Spleen (tissue), 11 donors: ENCODE data around the gene NRARP. TPM values are rescaled to one million over a fixed set of nuclear protein-coding genes. Genes with fewer than 3 reads are reported as not detected.
A peak's percentile ranks its signal among the peaks of the same experiment; 100 is the strongest.

ENCODE experiments used
- DNase-seq: peaks from one replicate; pipeline ENCODE4 v3.0.0-alpha.2; 2020
- H3K27ac ChIP-seq, 8 donors: fragments of 200-600 bp; sonication (generic) in 7 of 8; 1 replicate in 4 of 8; 2 replicates in 4 of 8; pipeline versions ENCODE4 v1.5.0 to v1.8.0; 2016 to 2021; ENCODE audit warnings: inconsistent platforms in 4 of 8, mild to moderate bottlenecking in 4 of 8, moderate library complexity in 1 of 8
- H3K27me3 ChIP-seq, 7 donors: fragments of 200-600 bp; sonication (generic) in 6 of 7; replicated peaks in 1 of 7; 1 replicate in 4 of 7; 2 replicates in 3 of 7; pipeline versions ENCODE4 v1.5.0 to v1.8.0; 2016 to 2021; ENCODE audit warnings: inconsistent platforms in 3 of 7, mild to moderate bottlenecking in 1 of 7
- H3K36me3 ChIP-seq, 6 donors: fragments of 200-600 bp; sonication (generic) in 5 of 6; 1 replicate in 4 of 6; 2 replicates in 2 of 6; pipeline versions ENCODE4 v1.5.0 to v1.8.0; 2016 to 2021; ENCODE audit warnings: inconsistent platforms in 2 of 6
- H3K4me1 ChIP-seq, 6 donors: fragments of 200-600 bp; sonication (generic) in 5 of 6; 1 replicate in 3 of 6; 2 replicates in 3 of 6; pipeline versions ENCODE4 v1.5.0 to v1.8.0; 2016 to 2021; ENCODE audit warnings: inconsistent platforms in 3 of 6
- H3K4me3 ChIP-seq, 8 donors: fragments of 200-600 bp; sonication (generic) in 7 of 8; 1 replicate in 4 of 8; 2 replicates in 4 of 8; pipeline versions ENCODE4 v1.5.0 to v1.8.0; 2016 to 2021; ENCODE audit warnings: inconsistent platforms in 4 of 8, mild to moderate bottlenecking in 4 of 8, moderate library complexity in 2 of 8
- H3K9me3 ChIP-seq, 8 donors: fragments of 200-600 bp; sonication (generic) in 7 of 8; 1 replicate in 4 of 8; 2 replicates in 4 of 8; pipeline versions ENCODE4 v1.5.0 to v1.8.0; 2016 to 2021; ENCODE audit warnings: inconsistent platforms in 4 of 8
- CTCF ChIP-seq, 11 experiments: fragments of 200-600 bp in 7 of 11; fragments of 450-650 bp in 4 of 11; sonication (generic) in 4 of 11; IDR thresholded peaks in 8 of 11; conservative IDR thresholded peaks in 3 of 11; 1 replicate in 7 of 11; 2 replicates in 4 of 11; pipeline versions ENCODE4 v1.4.0 to v1.8.0; 2016 to 2021; ENCODE audit warnings: antibody characterized with exemption in 11 of 11, inconsistent platforms in 4 of 11, mild to moderate bottlenecking in 1 of 11
- POLR2A ChIP-seq, 3 donors: fragments of 450-650 bp; IDR thresholded peaks; one replicate each; pipeline ENCODE4 v1.5.1; 2017; ENCODE audit warnings: antibody characterized with exemption in 3 of 3, mild to moderate bottlenecking in 1 of 3
- POLR2AphosphoS5 ChIP-seq, 3 donors: sonication (generic); formaldehyde crosslinking; IDR thresholded peaks; one replicate each; pipeline ENCODE4 v1.5.1; 2017; ENCODE audit warnings: antibody characterized with exemption in 3 of 3
- WGBS, 5 donors: extraction: QIAGEN DNeasy Blood & Tissue Kit in 3 of 5; methylation state at CpG; one replicate each; pipeline versions ENCODE4 v1.1.5 to v1.1.7; 2013 to 2018; 5-methylcytosine and 5-hydroxymethylcytosine counted together
- intact Hi-C: fragments of 100-400 bp; cut with DNase I; formaldehyde crosslinking; loops from one replicate; pipeline ENCODE4 v1.15.0; 2023; ENCODE audit warnings: low total_unique reads
- polyA plus RNA-seq, 3 donors: library from polyadenylated mRNA; stranded (reverse); fragments of 200-250 nt; gene quantifications; one replicate each; pipeline ENCODE4 v1.2.1, GENCODE V29; 2013
- total RNA-seq, 7 donors: library from RNA; depleted of rRNA in 3 of 7; stranded (reverse); fragments of >200 nt in 3 of 7; fragmentation: NEBNext Ultra II Directional in 4 of 7; extraction: Animal tissue kit (Norgen Biotek cat#: 25700) in 4 of 7; gene quantifications; one replicate each; pipeline versions ENCODE4 v1.1.0 to v1.2.1, GENCODE V29; 2016 to 2021
- donor health status: healthy with polysubstance abuse.
- donor health status: DM: no; HTN: no; CAD: no; lungs with moderate emphysema.
- donor health status: DM: no; HTN: no; CAD: no.
- donor health status: Bipolar disorder and iron deficiency.
- donor health status: healthy.
- donor health status: DM: no; HTN: no; CAD: no.
- donor health status: DM: yes; HTN: yes; CAD: no.

The NRARP gene
- total and polyA plus RNA-seq, 10 donors, result 0.37 to 24.4 (median 8.0) TPM

DNA sequence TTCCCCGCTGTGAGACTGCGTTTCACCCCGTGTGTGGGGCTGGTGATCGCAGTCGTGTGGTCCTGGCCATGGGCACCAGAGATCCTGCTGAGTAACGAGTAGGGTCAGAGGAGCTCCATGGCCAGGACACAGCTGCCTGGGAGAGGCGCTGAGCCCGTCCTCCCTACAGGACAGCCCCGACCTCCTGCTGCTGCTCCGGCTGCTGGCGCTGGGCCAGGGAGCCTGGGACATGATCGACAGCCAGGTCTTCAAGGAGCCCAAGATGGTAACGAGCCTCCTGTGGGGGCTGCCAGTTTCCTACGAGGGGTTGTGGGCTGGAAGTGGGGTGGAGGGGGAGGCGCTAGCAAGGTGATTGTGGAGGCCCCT, 35.9 kb downstream of the NRARP start:
- intact Hi-C loops, result no loop called here
- no peaks in the 10 kb centered on the region for H3K27me3 ChIP-seq
- DNase-seq, result peak; percentile 65
- peaks cover 0 to 93% (median 39%) of the 10 kb centered on the region in 6 donors for H3K36me3 ChIP-seq
- no peak overlapping the region for H3K4me3 ChIP-seq
- no peaks in the 10 kb centered on the region for H3K9me3 ChIP-seq
- H3K27ac ChIP-seq, result peak overlapping the region in 1 of 8 donors; percentile 14
- WGBS, 5 donors, result 75 to 100% (median 92%) methylated on average over 2 to 15 of the region's 15 CpGs
- H3K4me1 ChIP-seq, result peaks cover 12 to 53% (median 34%) of the 10 kb centered on the region in 6 donors
- TF ChIP-seq CTCF (IDR thresholded peaks at IDR 0.05 in 8 of 11, conservative IDR thresholded peaks at IDR 0.05 in 3 of 11), result no peak
- no peak for TF ChIP-seq POLR2A (IDR thresholded peaks at IDR 0.05)
- TF ChIP-seq POLR2AphosphoS5 (IDR thresholded peaks at IDR 0.05), result peak in 1 of 3 donors; percentile 30

- no peaks in the 10 kb centered on the region for H3K9me3 ChIP-seq
- H3K27me3 ChIP-seq, result no peaks in the 10 kb centered on the region
- intact Hi-C loops, result no loop called here
- H3K36me3 ChIP-seq, result peaks cover 0 to 92% (median 36%) of the 10 kb centered on the region in 6 donors
- DNase-seq, result peak; percentile 64
- H3K27ac ChIP-seq, result peak overlapping the region in 1 of 8 donors; percentile 14
- WGBS, 5 donors, result 93 to 97% (median 94%) methylated on average over 9 to 29 of the region's 29 CpGs
- H3K4me1 ChIP-seq, result peaks cover 12 to 48% (median 30%) of the 10 kb centered on the region in 6 donors
- no peak overlapping the region for H3K4me3 ChIP-seq
- TF ChIP-seq CTCF (IDR thresholded peaks at IDR 0.05 in 8 of 11, conservative IDR thresholded peaks at IDR 0.05 in 3 of 11), result no peak
- no peak for TF ChIP-seq POLR2A (IDR thresholded peaks at IDR 0.05)
- TF ChIP-seq POLR2AphosphoS5 (IDR thresholded peaks at IDR 0.05), result peak in 1 of 3 donors; percentile 34
Observed at GRCh38 chr9:137265496-137266161, 36.4 kb downstream of the NRARP start.

GRCh38 chr9:137264067-137264466, 38.0 kb downstream of the NRARP start:
- intact Hi-C loops, result no loop called here
- Histone ChIP-seq H3K9me3 (no peaks in the 10 kb centered on the region), H3K27ac (no peak overlapping the region), H3K36me3 (peaks cover 0 to 84% (median 37%) of the 10 kb centered on the region in 6 donors), H3K27me3 (no peaks in the 10 kb centered on the region), H3K4me1 (peaks cover 4 to 37% (median 17%) of the 10 kb centered on the region in 6 donors), H3K4me3 (no peak overlapping the region)
- TF ChIP-seq POLR2AphosphoS5 (IDR thresholded peaks at IDR 0.05) (peak in 1 of 3 donors; percentile 48), CTCF (IDR thresholded peaks at IDR 0.05 in 8 of 11, conservative IDR thresholded peaks at IDR 0.05 in 3 of 11) (no peak)
- DNase-seq, result peak; percentile 63
- 93 to 96% (median 95%) methylated on average over 22 of the region's 22 CpGs for WGBS, 5 donors

DNA sequence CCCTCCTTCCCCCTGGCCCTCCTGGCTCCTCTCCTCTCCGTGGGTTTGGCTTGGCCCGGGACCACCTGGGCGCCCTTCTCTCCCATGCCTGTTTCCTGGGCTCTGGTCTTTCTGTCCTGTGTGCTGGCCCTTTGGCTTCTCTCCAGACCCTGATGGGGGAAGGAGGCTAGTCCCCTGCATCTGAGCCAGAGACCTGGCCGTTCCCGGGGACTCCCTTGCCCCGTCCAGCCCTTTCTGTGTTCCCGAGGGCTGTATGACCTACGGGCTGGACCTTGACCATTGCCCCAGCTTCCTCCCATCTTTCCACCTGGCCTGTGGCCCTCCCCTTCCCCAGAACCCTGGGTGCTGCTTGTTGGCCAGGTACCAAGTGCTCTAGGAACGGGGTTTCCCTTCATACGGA, 38.6 kb downstream of the NRARP start:
- Histone ChIP-seq H3K36me3 (peaks cover 0 to 84% (median 42%) of the 10 kb centered on the region in 6 donors), H3K27me3 (no peaks in the 10 kb centered on the region), H3K4me3 (no peak overlapping the region), H3K9me3 (no peaks in the 10 kb centered on the region), H3K27ac (no peak overlapping the region), H3K4me1 (peaks cover 0 to 35% (median 12%) of the 10 kb centered on the region in 6 donors)
- WGBS, 5 donors, result 77 to 90% (median 81%) methylated on average over 8 to 10 of the region's 10 CpGs
- no peak for TF ChIP-seq POLR2A (IDR thresholded peaks at IDR 0.05)
- no peak for TF ChIP-seq CTCF (IDR thresholded peaks at IDR 0.05 in 8 of 11, conservative IDR thresholded peaks at IDR 0.05 in 3 of 11)
- TF ChIP-seq POLR2AphosphoS5 (IDR thresholded peaks at IDR 0.05), result no peak
- intact Hi-C loops, result no loop called here
- peak; percentile 53 for DNase-seq
